ENCODE data around the gene KIF1C.

GRCh38 chr17:5049314-5049841 lies 51.6 kb downstream of the KIF1C start:
- TF ChIP-seq POLR2A (IDR thresholded peaks at IDR 0.05; ENCODE audit: low read length) (no peak), GATA1 (IDR thresholded peaks at IDR 0.05; ENCODE audit: low read depth, low read length) (no peak)

Data from erythroblast (primary cell).